Measurements from ENCODE around the gene ANKS1B. TPM values are rescaled to one million over a fixed set of nuclear protein-coding genes. Genes with fewer than 3 reads are reported as not detected.

Gene ANKS1B
- total RNA-seq, 1 experiment from 2014 or later: 5.8 TPM

- TF ChIP-seq ZNF396 (CRISPR knock-in tag; IDR thresholded peaks at IDR 0.05; ENCODE audit: borderline replicate concordance): no peak
- no peak for TF ChIP-seq ATF3 (CRISPR knock-in tag; conservative IDR thresholded peaks at IDR 0.05)
- TF ChIP-seq TP53 (CRISPR knock-in tag; IDR thresholded peaks at IDR 0.05): no peak
- no peak for TF ChIP-seq MXD4 (CRISPR knock-in tag; IDR thresholded peaks at IDR 0.05; ENCODE audit: borderline replicate concordance)
- no peak for TF ChIP-seq ZNF263 (CRISPR knock-in tag; IDR thresholded peaks at IDR 0.05; ENCODE audit: low read depth)
- no peak for TF ChIP-seq PRRX2 (CRISPR knock-in tag; IDR thresholded peaks at IDR 0.05)
Observed at GRCh38 chr12:99205111-99205510, 779.6 kb downstream of the ANKS1B start (continued).

GRCh38 chr12:99201906-99202645, 782.7 kb downstream of the ANKS1B start:
- ATAC-seq: no peak
- ChIA-PET CTCF (no interaction called here), POLR2A (no interaction called here)
- DNase-seq (ENCODE audit: low spot score): no peak
- peaks cover 12% of the 10 kb centered on the region for H3K4me1 Mint-ChIP-seq
- no peaks in the 10 kb centered on the region for H3K36me3 Mint-ChIP-seq
- TF ChIP-seq ZNF138 (CRISPR knock-in tag; conservative IDR thresholded peaks at IDR 0.05) (no peak), NR3C1 (CRISPR knock-in tag; conservative IDR thresholded peaks at IDR 0.05; ENCODE audit: low read depth) (no peak), ETV6 (CRISPR knock-in tag; IDR thresholded peaks at IDR 0.05) (no peak), HMGXB4 (CRISPR knock-in tag; IDR thresholded peaks at IDR 0.05) (no peak), ARID4B (CRISPR knock-in tag; IDR thresholded peaks at IDR 0.05; ENCODE audit: borderline replicate concordance) (no peak), ZNF396 (CRISPR knock-in tag; IDR thresholded peaks at IDR 0.05; ENCODE audit: borderline replicate concordance) (no peak)
- no peak overlapping the region for H3K27ac Mint-ChIP-seq
- no peak overlapping the region for H3K4me3 Mint-ChIP-seq
- no peaks in the 10 kb centered on the region for H3K27me3 Mint-ChIP-seq (ENCODE audit: low read depth)
- H3K9me3 Mint-ChIP-seq: peaks cover 7% of the 10 kb centered on the region

GRCh38 chr12:99200711-99201384, 783.9 kb downstream of the ANKS1B start:
- ChIA-PET POLR2A (no interaction called here), CTCF (no interaction called here)
- ATAC-seq (no peak; the same call in 1 of the 2 replicates), DNase-seq (ENCODE audit: low spot score) (no peak)
- H3K9me3 Mint-ChIP-seq: peaks cover 11% of the 10 kb centered on the region
- no peak overlapping the region for H3K27ac Mint-ChIP-seq
- H3K27me3 Mint-ChIP-seq (ENCODE audit: low read depth): no peaks in the 10 kb centered on the region
- no peak overlapping the region for H3K4me3 Mint-ChIP-seq
- TF ChIP-seq NFYB (CRISPR knock-in tag; conservative IDR thresholded peaks at IDR 0.05; ENCODE audit: low read depth): no peak
- TF ChIP-seq JAZF1 (CRISPR knock-in tag; IDR thresholded peaks at IDR 0.05): no peak
- TF ChIP-seq ZNF219 (CRISPR knock-in tag; IDR thresholded peaks at IDR 0.05; ENCODE audit: borderline replicate concordance): no peak
- TF ChIP-seq ZNF532 (CRISPR knock-in tag; IDR thresholded peaks at IDR 0.05; ENCODE audit: borderline replicate concordance): no peak
- TF ChIP-seq MAX (CRISPR knock-in tag; IDR thresholded peaks at IDR 0.05): no peak
- peaks cover 16% of the 10 kb centered on the region for H3K4me1 Mint-ChIP-seq
- no peaks in the 10 kb centered on the region; the same call in 1 of the 2 replicates for H3K36me3 Mint-ChIP-seq
